A673 (cell line): ENCODE measurements around the gene ZSWIM6.

Experiments
- EZH2 ChIP-seq: fragments of 200-600 bp; sonication (generic); IDR thresholded peaks from 2 replicates; pipeline ENCODE4 v1.6.1; 2017; ENCODE audit warnings: borderline replicate concordance, low read depth, mild to moderate bottlenecking, mixed read lengths, antibody characterized with exemption, low read length; ENCODE audit not compliant: poor library complexity, severe bottlenecking
- TF ChIP-seq, protein P1 (sequence below): fragments of 300-800, 200-600 bp; sonication (generic); conservative IDR thresholded peaks from 2 replicates; pipeline ENCODE4 v1.5.1; 2017; ENCODE audit warnings: low read depth, mild to moderate bottlenecking, antibody characterized with exemption, low read length, moderate library complexity, mixed read lengths

GRCh38 chr5:61349935-61350334 lies 17.9 kb downstream of the ZSWIM6 start:
- TF ChIP-seq, protein P1, sequence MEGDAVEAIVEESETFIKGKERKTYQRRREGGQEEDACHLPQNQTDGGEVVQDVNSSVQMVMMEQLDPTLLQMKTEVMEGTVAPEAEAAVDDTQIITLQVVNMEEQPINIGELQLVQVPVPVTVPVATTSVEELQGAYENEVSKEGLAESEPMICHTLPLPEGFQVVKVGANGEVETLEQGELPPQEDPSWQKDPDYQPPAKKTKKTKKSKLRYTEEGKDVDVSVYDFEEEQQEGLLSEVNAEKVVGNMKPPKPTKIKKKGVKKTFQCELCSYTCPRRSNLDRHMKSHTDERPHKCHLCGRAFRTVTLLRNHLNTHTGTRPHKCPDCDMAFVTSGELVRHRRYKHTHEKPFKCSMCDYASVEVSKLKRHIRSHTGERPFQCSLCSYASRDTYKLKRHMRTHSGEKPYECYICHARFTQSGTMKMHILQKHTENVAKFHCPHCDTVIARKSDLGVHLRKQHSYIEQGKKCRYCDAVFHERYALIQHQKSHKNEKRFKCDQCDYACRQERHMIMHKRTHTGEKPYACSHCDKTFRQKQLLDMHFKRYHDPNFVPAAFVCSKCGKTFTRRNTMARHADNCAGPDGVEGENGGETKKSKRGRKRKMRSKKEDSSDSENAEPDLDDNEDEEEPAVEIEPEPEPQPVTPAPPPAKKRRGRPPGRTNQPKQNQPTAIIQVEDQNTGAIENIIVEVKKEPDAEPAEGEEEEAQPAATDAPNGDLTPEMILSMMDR: no peak
- TF ChIP-seq EZH2: no peak
